Spleen (tissue), 7 donors: Measurements from ENCODE around the gene CPXM2.

Experiments used
- POLR2A ChIP-seq, 3 donors: fragments of 450-650 bp; IDR thresholded peaks; one replicate each; pipeline ENCODE4 v1.5.1; 2017; ENCODE audit warnings: antibody characterized with exemption in 3 of 3, mild to moderate bottlenecking in 1 of 3
- POLR2AphosphoS5 ChIP-seq, 3 donors: sonication (generic); formaldehyde crosslinking; IDR thresholded peaks; one replicate each; pipeline ENCODE4 v1.5.1; 2017; ENCODE audit warnings: antibody characterized with exemption in 3 of 3
- TF ChIP-seq, protein P1 (sequence below), 11 experiments: fragments of 200-600 bp in 7 of 11; fragments of 450-650 bp in 4 of 11; sonication (generic) in 4 of 11; IDR thresholded peaks in 8 of 11; conservative IDR thresholded peaks in 3 of 11; 1 replicate in 7 of 11; 2 replicates in 4 of 11; pipeline versions ENCODE4 v1.4.0 to v1.8.0; 2016 to 2021; ENCODE audit warnings: antibody characterized with exemption in 11 of 11, inconsistent platforms in 4 of 11, mild to moderate bottlenecking in 1 of 11
- donor health status: DM: no; HTN: no; CAD: no; lungs with moderate emphysema.
- donor health status: DM: no; HTN: no; CAD: no.
- donor health status: DM: no; HTN: no; CAD: no.

DNA sequence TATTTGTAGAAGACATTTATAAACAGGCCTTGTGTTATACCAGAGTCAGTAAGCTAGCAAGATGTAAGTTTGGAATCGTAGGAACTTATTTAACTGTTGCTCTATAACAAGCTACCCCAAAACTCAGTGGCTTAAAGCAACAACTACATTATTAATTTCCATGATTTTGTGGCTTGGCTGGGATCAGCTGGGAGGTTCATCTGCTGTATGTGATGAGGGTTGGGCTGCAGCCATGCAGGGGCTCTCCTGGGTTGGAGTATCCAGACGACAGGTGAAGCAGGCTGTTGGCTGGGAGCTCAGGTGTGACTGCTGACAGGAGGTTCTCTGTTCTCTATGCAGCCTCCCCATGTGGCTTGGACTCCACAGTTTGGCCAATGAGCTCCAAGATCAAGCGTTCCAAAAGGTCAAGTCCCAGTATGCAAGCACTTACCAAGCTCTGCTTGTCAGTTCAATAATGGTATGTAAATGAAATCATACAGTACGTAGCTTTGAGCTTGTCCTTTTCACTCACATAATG, 173.0 kb downstream of the CPXM2 start:
- TF ChIP-seq, protein P1, sequence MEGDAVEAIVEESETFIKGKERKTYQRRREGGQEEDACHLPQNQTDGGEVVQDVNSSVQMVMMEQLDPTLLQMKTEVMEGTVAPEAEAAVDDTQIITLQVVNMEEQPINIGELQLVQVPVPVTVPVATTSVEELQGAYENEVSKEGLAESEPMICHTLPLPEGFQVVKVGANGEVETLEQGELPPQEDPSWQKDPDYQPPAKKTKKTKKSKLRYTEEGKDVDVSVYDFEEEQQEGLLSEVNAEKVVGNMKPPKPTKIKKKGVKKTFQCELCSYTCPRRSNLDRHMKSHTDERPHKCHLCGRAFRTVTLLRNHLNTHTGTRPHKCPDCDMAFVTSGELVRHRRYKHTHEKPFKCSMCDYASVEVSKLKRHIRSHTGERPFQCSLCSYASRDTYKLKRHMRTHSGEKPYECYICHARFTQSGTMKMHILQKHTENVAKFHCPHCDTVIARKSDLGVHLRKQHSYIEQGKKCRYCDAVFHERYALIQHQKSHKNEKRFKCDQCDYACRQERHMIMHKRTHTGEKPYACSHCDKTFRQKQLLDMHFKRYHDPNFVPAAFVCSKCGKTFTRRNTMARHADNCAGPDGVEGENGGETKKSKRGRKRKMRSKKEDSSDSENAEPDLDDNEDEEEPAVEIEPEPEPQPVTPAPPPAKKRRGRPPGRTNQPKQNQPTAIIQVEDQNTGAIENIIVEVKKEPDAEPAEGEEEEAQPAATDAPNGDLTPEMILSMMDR (IDR thresholded peaks at IDR 0.05 in 8 of 11, conservative IDR thresholded peaks at IDR 0.05 in 3 of 11), result no peak
- no peak for TF ChIP-seq POLR2A (IDR thresholded peaks at IDR 0.05)
- TF ChIP-seq POLR2AphosphoS5 (IDR thresholded peaks at IDR 0.05), result no peak
